ENCODE results near the gene C16orf74. TPM values are rescaled to one million over a fixed set of nuclear protein-coding genes. Genes with fewer than 3 reads are reported as not detected.

The C16orf74 gene
- polyA plus RNA-seq, 1 donor (not counting 4 experiments of a cell fraction or from before 2014, with no cell fraction given), result 35.3 TPM

GRCh38 chr16:85659336-85659735 lies 91.6 kb downstream of the C16orf74 start:
- DNase-seq (ENCODE audit: low read depth, low spot score) (no peak), FAIRE-seq (no peak)
- H3K27ac ChIP-seq (ENCODE audit: control insufficient read depth, insufficient read depth, low read length), result no peak overlapping the region

GRCh38 chr16:85658504-85659326 lies 92.2 kb downstream of the C16orf74 start:
- no peak for FAIRE-seq
- peaks cover 2 to 35% of the 10 kb centered on the region in 2 experiments for H3K36me3 ChIP-seq (ENCODE audit: control insufficient read depth in 2 of 2, extremely low read depth in 1 of 2, insufficient read depth in 2 of 2, low read length in 2 of 2)

More at GRCh38 chr16:85659336-85659735, 91.6 kb downstream of the C16orf74 start:
- H3K4me2 ChIP-seq (ENCODE audit: control insufficient read depth, extremely low read depth, insufficient read depth, low read depth, low read length), result no peak overlapping the region
- H3K4me3 ChIP-seq (ENCODE audit: control insufficient read depth in 2 of 3, extremely low read depth in 1 of 3, insufficient read depth in 2 of 3, low read depth in 1 of 3, low read length in 3 of 3), result no peak overlapping the region
- no peaks in the 10 kb centered on the region for H3K4me1 ChIP-seq (ENCODE audit: control insufficient read depth, extremely low read depth, insufficient read depth, low read length)
- no peak overlapping the region for H3K9ac ChIP-seq (ENCODE audit: control insufficient read depth, extremely low read depth, insufficient read depth, low read length)
- no peaks in the 10 kb centered on the region for H3K79me2 ChIP-seq (ENCODE audit: control insufficient read depth, insufficient read depth, low read length)
- TF ChIP-seq CTCF (optimal IDR thresholded peaks at IDR 0.05 in 1 of 3, IDR thresholded peaks at IDR 0.05 in 1 of 3, conservative IDR thresholded peaks at IDR 0.05 in 1 of 3; ENCODE audit: extremely low read depth in 1 of 3, insufficient read depth in 2 of 3, low read length in 3 of 3) (no peak), EZH2 (IDR thresholded peaks at IDR 0.05; ENCODE audit: low read length) (no peak)
- H3K27me3 ChIP-seq (ENCODE audit: control insufficient read depth, extremely low read depth, insufficient read depth, low read length), result no peaks in the 10 kb centered on the region
- H3K9me3 ChIP-seq (ENCODE audit: control insufficient read depth, low read depth, low read length), result no peaks in the 10 kb centered on the region
- H2AFZ ChIP-seq (ENCODE audit: control insufficient read depth, low read length), result no peak overlapping the region
- dilution Hi-C loops (cut with MboI; ENCODE audit: extremely low pct_ligation_motif_present, low sequenced_read_pairs), result no loop called here
- no peaks in the 10 kb centered on the region for H3K9me1 ChIP-seq (ENCODE audit: control insufficient read depth, extremely low read depth, insufficient read depth, low read length)
- H4K20me1 ChIP-seq (ENCODE audit: control insufficient read depth, extremely low read depth, insufficient read depth, low read length), result peaks cover 3% of the 10 kb centered on the region
- H3K36me3 ChIP-seq (ENCODE audit: control insufficient read depth in 2 of 2, extremely low read depth in 1 of 2, insufficient read depth in 2 of 2, low read length in 2 of 2), result peaks cover 2 to 37% of the 10 kb centered on the region in 2 experiments

More at GRCh38 chr16:85658504-85659326, 92.2 kb downstream of the C16orf74 start:
- H3K79me2 ChIP-seq (ENCODE audit: control insufficient read depth, insufficient read depth, low read length), result no peaks in the 10 kb centered on the region
- peaks cover 3% of the 10 kb centered on the region for H4K20me1 ChIP-seq (ENCODE audit: control insufficient read depth, extremely low read depth, insufficient read depth, low read length)
- H3K4me3 ChIP-seq (ENCODE audit: control insufficient read depth in 2 of 3, extremely low read depth in 1 of 3, insufficient read depth in 2 of 3, low read depth in 1 of 3, low read length in 3 of 3), result no peak overlapping the region
- no peaks in the 10 kb centered on the region for H3K9me1 ChIP-seq (ENCODE audit: control insufficient read depth, extremely low read depth, insufficient read depth, low read length)
- H3K4me2 ChIP-seq (ENCODE audit: control insufficient read depth, extremely low read depth, insufficient read depth, low read depth, low read length), result no peak overlapping the region
- no peaks in the 10 kb centered on the region for H3K9me3 ChIP-seq (ENCODE audit: control insufficient read depth, low read depth, low read length)
- no peak overlapping the region for H3K27ac ChIP-seq (ENCODE audit: control insufficient read depth, insufficient read depth, low read length)
- no peaks in the 10 kb centered on the region for H3K4me1 ChIP-seq (ENCODE audit: control insufficient read depth, extremely low read depth, insufficient read depth, low read length)
- dilution Hi-C loops (cut with MboI; ENCODE audit: extremely low pct_ligation_motif_present, low sequenced_read_pairs), result no loop called here
- no peak for DNase-seq (ENCODE audit: low read depth, low spot score)
- H2AFZ ChIP-seq (ENCODE audit: control insufficient read depth, low read length), result no peak overlapping the region
- no peak overlapping the region for H3K9ac ChIP-seq (ENCODE audit: control insufficient read depth, extremely low read depth, insufficient read depth, low read length)
- no peaks in the 10 kb centered on the region for H3K27me3 ChIP-seq (ENCODE audit: control insufficient read depth, extremely low read depth, insufficient read depth, low read length)
- TF ChIP-seq CTCF (optimal IDR thresholded peaks at IDR 0.05 in 1 of 3, IDR thresholded peaks at IDR 0.05 in 1 of 3, conservative IDR thresholded peaks at IDR 0.05 in 1 of 3; ENCODE audit: extremely low read depth in 1 of 3, insufficient read depth in 2 of 3, low read length in 3 of 3), result no peak
- no peak for TF ChIP-seq EZH2 (IDR thresholded peaks at IDR 0.05; ENCODE audit: low read length)

All from keratinocyte (primary cell).